Keratinocyte (primary cell): Measurements from ENCODE around the gene MYRFL. TPM values are rescaled to one million over a fixed set of nuclear protein-coding genes. Genes with fewer than 3 reads are reported as not detected.

Experiments
- DNase-seq: peaks from one replicate; pipeline ENCODE4 v3.0.0-alpha.2; 2011; ENCODE audit warnings: low read depth, missing footprints, low spot score
- FAIRE-seq: peaks from 2 replicates; lab custom pipeline; 2011; peaks lifted over from hg19 to GRCh38; lab: Jason Lieb, UNC
- H2AFZ ChIP-seq: 2 replicates; pipeline ENCODE4 v1.6.0; 2012; ENCODE audit warnings: low read length, control low read depth, inconsistent platforms; ENCODE audit not compliant: control insufficient read depth
- H3K27ac ChIP-seq: 2 replicates; pipeline ENCODE4 v1.5.1; 2011; ENCODE audit warnings: low read length; ENCODE audit not compliant: control insufficient read depth, insufficient read depth
- H3K27me3 ChIP-seq: 3 replicates; pipeline ENCODE4 v1.6.0; 2011; ENCODE audit warnings: low read length; ENCODE audit not compliant: control insufficient read depth, insufficient read depth; ENCODE audit errors: extremely low read depth
- H3K36me3 ChIP-seq, 2 experiments: 2 replicates in 1 of 2; 3 replicates in 1 of 2; pipeline ENCODE4 v1.5.1; 2011; ENCODE audit warnings: low read length in 2 of 2, mild to moderate bottlenecking in 1 of 2; ENCODE audit not compliant: control insufficient read depth in 2 of 2, insufficient read depth in 2 of 2; ENCODE audit errors: extremely low read depth in 1 of 2
- H3K4me1 ChIP-seq: 3 replicates; pipeline ENCODE4 v1.5.1; 2011; ENCODE audit warnings: low read length; ENCODE audit not compliant: control insufficient read depth, insufficient read depth; ENCODE audit errors: extremely low read depth
- H3K4me2 ChIP-seq: 3 replicates; pipeline ENCODE4 v1.6.0; 2011; ENCODE audit warnings: low read depth, low read length; ENCODE audit not compliant: control insufficient read depth, insufficient read depth; ENCODE audit errors: extremely low read depth
- H3K4me3 ChIP-seq, 3 experiments: fragments of 200-600 bp in 1 of 3; sonication (generic) in 1 of 3; 2 replicates in 2 of 3; 3 replicates in 1 of 3; pipeline ENCODE4 v1.5.1; 2011 to 2016; ENCODE audit warnings: low read length in 3 of 3, mild to moderate bottlenecking in 3 of 3, control low read depth in 2 of 3, inconsistent platforms in 1 of 3, low read depth in 1 of 3, mixed read lengths in 1 of 3, mixed run types in 1 of 3, moderate library complexity in 1 of 3; ENCODE audit not compliant: control insufficient read depth in 2 of 3, insufficient read depth in 2 of 3; ENCODE audit errors: extremely low read depth in 1 of 3
- H3K79me2 ChIP-seq: 2 replicates; pipeline ENCODE4 v1.6.0; 2012; ENCODE audit warnings: low read length; ENCODE audit not compliant: control insufficient read depth, insufficient read depth
- H3K9ac ChIP-seq: 3 replicates; pipeline ENCODE4 v1.6.0; 2011; ENCODE audit warnings: low read length; ENCODE audit not compliant: control insufficient read depth, insufficient read depth; ENCODE audit errors: extremely low read depth
- H3K9me1 ChIP-seq: 3 replicates; pipeline ENCODE4 v1.6.0; 2011; ENCODE audit warnings: low read length; ENCODE audit not compliant: control insufficient read depth, insufficient read depth; ENCODE audit errors: extremely low read depth
- H3K9me3 ChIP-seq: 2 replicates; pipeline ENCODE4 v1.5.1; 2012; ENCODE audit warnings: low read depth, low read length; ENCODE audit not compliant: control insufficient read depth
- H4K20me1 ChIP-seq: 3 replicates; pipeline ENCODE4 v1.6.0; 2011; ENCODE audit warnings: low read length; ENCODE audit not compliant: control insufficient read depth, insufficient read depth; ENCODE audit errors: extremely low read depth
- CTCF ChIP-seq, 3 experiments: IDR thresholded peaks in 1 of 3; conservative IDR thresholded peaks in 1 of 3; optimal IDR thresholded peaks in 1 of 3; 2 replicates in 2 of 3; 3 replicates in 1 of 3; pipeline versions ENCODE3 to v1.5.1; 2011; ENCODE audit warnings: low read length in 3 of 3, mild to moderate bottlenecking in 3 of 3, moderate library complexity in 2 of 3, control low read depth in 1 of 3, inconsistent platforms in 1 of 3; ENCODE audit not compliant: insufficient read depth in 2 of 3; ENCODE audit errors: extremely low read depth in 1 of 3
- EZH2 ChIP-seq: IDR thresholded peaks from one replicate; pipeline ENCODE4 v1.6.1; 2012; ENCODE audit warnings: inconsistent platforms, mild to moderate bottlenecking, low read length, moderate library complexity
- dilution Hi-C: fragments of 300-500 bp; cut with MboI; formaldehyde crosslinking; loops from one replicate; pipeline ENCODE4 v1.7.0; 2020; ENCODE audit warnings: low sequenced_read_pairs; ENCODE audit not compliant: extremely low pct_ligation_motif_present
- polyA plus RNA-seq, 5 experiments: library from polyadenylated mRNA; depleted of rRNA in 3 of 5; stranded (reverse) in 3 of 5; stranded (forward) in 1 of 5; unstranded in 1 of 5; fragments of >200 nt; gene quantifications; 1 replicate in 1 of 5; 2 replicates in 3 of 5; 3 replicates in 1 of 5; pipeline versions ENCODE4 v1.2.1 to v1.2.3, GENCODE V29; 2011 to 2012; ENCODE audit warnings: missing spikeins in 2 of 5, low read depth in 1 of 5, low replicate concordance in 1 of 5

Gene MYRFL
- polyA plus RNA-seq, 1 donor (not counting 4 experiments of a cell fraction or from before 2014, with no cell fraction given), result 0.39 TPM

- no peak overlapping the region for H3K27ac ChIP-seq
- H3K9ac ChIP-seq, result no peak overlapping the region
- no peaks in the 10 kb centered on the region for H3K9me3 ChIP-seq
- no peaks in the 10 kb centered on the region for H3K27me3 ChIP-seq
- H3K4me3 ChIP-seq, result no peak overlapping the region
- no peaks in the 10 kb centered on the region for H3K4me1 ChIP-seq
- H3K4me2 ChIP-seq, result no peak overlapping the region
- H2AFZ ChIP-seq, result no peak overlapping the region
- H3K9me1 ChIP-seq, result no peaks in the 10 kb centered on the region
- H4K20me1 ChIP-seq, result no peaks in the 10 kb centered on the region
- FAIRE-seq (no peak), DNase-seq (no peak)
- H3K79me2 ChIP-seq, result no peaks in the 10 kb centered on the region
- no peaks in the 10 kb centered on the region for H3K36me3 ChIP-seq
- TF ChIP-seq EZH2 (no peak), CTCF (optimal IDR thresholded peaks at IDR 0.05 in 1 of 3, IDR thresholded peaks at IDR 0.05 in 1 of 3, conservative IDR thresholded peaks at IDR 0.05 in 1 of 3; ENCODE audit: extremely low read depth in 1 of 3, insufficient read depth in 2 of 3, low read length in 3 of 3) (no peak)
- dilution Hi-C loops, result no loop called here
Observed at GRCh38 chr12:69978020-69978419, 153.0 kb downstream of the MYRFL start.

- FAIRE-seq, result no peak
- no peak overlapping the region for H3K4me3 ChIP-seq
- no peak overlapping the region for H3K9ac ChIP-seq
- no peaks in the 10 kb centered on the region for H3K36me3 ChIP-seq
- H3K4me2 ChIP-seq, result no peak overlapping the region
- no peak overlapping the region for H2AFZ ChIP-seq
- no peaks in the 10 kb centered on the region for H3K79me2 ChIP-seq
- dilution Hi-C loops, result no loop called here
- no peaks in the 10 kb centered on the region for H3K27me3 ChIP-seq
- TF ChIP-seq EZH2, result no peak
- no peak for TF ChIP-seq CTCF (optimal IDR thresholded peaks at IDR 0.05 in 1 of 3, IDR thresholded peaks at IDR 0.05 in 1 of 3, conservative IDR thresholded peaks at IDR 0.05 in 1 of 3; ENCODE audit: extremely low read depth in 1 of 3, insufficient read depth in 2 of 3, low read length in 3 of 3)
- no peaks in the 10 kb centered on the region for H3K9me1 ChIP-seq
- no peaks in the 10 kb centered on the region for H3K9me3 ChIP-seq
- H3K27ac ChIP-seq, result no peak overlapping the region
- no peaks in the 10 kb centered on the region for H4K20me1 ChIP-seq
- peaks cover under 1% of the 10 kb centered on the region for H3K4me1 ChIP-seq
- DNase-seq, result no peak
Observed at GRCh38 chr12:69981881-69982475, 157.0 kb downstream of the MYRFL start.
